GM21515 (cell line): Measurements from ENCODE around the gene TBC1D20.
"Not testable (repeated sequence)": the region's sequence is repeated elsewhere in the genome, so short reads cannot be mapped to it uniquely, and the experiment has no call there.

Experiments
- ATAC-seq: cut with Tn5 transposase; IDR thresholded peaks from one replicate; pipeline ENCODE4 v1.9.1; 2021; ENCODE audit not compliant: unreplicated experiment

Gene TBC1D20

GRCh38 chr20:476561-477249 is 14.4 kb upstream of the TBC1D20 start:
- not testable (repeated sequence) for ATAC-seq

DNA sequence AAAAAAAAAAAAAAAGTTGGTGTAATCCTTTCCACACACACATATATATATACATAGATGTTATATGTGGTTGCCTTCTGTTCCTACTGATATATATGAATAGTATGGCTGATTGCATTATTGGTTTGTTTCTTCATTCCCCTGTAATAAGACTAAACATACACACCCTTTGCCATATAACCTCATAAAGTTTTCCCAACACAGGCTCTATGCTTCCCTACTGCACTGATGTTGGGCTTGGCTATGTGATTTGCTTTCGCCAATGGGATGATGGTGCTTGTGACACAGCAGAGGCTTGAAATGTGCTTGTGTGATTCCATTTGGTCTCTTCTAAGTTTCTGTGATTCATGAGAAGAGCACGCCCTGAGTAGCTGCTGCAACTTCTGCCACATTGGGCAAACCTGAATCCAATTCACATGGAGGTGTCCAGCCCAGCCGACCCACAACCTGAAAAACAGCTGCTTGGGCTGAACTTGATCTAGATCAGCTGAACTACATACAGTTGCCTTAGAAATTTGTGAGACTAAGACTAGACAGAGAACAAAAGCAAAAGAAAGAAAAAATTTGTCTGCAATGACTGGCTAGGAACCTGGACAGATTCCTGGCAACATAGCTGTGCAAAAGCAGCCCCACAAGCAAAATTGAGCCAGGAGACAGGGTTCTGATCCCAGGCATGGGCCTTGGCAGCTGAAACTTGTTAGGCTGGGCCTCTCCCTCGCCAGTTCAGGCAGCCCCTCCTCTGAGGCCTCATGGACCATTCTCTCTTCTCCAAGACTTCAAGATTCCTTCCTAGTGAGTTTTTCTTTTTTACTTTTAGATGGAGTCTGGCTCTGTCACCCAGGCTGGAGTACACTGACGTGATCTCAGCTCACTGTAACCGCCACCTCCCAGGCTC is 13.4 kb upstream of the TBC1D20 start:
- no peak for ATAC-seq

- ATAC-seq = no peak
Measured at GRCh38 chr20:474581-474980, 12.2 kb upstream of the TBC1D20 start.

GRCh38 chr20:472889-473292 is 10.6 kb upstream of the TBC1D20 start:
- ATAC-seq = no peak

- ATAC-seq = no peak
Measured at GRCh38 chr20:472137-472846, 10.0 kb upstream of the TBC1D20 start.

DNA sequence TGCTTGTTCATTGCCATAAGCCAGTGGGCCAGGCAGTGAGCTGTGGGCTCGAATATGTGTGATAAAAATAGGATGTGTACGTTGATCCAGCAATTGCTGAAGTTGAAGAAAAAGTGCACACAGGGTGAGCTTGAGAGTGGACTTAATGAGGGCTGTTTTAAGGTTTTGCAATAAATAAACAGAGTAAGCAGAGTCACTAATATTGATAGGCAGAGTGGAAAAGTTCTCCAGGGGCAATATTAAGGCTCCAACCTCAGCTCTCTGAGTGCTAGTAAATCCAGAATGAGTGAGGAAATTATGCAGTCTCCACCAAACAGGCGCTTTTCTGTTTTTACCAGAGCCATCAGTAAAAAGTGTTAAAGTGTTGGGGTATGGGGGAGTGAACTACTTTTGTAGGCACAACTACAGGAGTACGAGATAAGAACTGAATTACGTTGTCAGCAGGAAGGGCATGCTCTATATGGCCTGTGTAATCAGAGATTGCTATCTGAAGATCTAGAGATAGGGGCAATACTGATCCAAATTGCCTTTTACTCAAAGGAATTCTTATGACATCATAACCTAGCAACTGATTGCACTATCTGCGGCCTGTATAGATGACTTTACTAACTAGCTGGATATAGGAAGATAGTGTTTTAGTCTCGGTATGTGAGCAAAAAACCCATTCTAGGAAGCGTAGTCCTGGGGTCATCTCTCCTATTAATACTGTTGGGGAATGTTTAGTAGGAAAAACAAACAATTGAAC is 7.6 kb upstream of the TBC1D20 start:
- ATAC-seq = no peak

GRCh38 chr20:467755-468154 is 5.4 kb upstream of the TBC1D20 start:
- ATAC-seq = no peak

DNA sequence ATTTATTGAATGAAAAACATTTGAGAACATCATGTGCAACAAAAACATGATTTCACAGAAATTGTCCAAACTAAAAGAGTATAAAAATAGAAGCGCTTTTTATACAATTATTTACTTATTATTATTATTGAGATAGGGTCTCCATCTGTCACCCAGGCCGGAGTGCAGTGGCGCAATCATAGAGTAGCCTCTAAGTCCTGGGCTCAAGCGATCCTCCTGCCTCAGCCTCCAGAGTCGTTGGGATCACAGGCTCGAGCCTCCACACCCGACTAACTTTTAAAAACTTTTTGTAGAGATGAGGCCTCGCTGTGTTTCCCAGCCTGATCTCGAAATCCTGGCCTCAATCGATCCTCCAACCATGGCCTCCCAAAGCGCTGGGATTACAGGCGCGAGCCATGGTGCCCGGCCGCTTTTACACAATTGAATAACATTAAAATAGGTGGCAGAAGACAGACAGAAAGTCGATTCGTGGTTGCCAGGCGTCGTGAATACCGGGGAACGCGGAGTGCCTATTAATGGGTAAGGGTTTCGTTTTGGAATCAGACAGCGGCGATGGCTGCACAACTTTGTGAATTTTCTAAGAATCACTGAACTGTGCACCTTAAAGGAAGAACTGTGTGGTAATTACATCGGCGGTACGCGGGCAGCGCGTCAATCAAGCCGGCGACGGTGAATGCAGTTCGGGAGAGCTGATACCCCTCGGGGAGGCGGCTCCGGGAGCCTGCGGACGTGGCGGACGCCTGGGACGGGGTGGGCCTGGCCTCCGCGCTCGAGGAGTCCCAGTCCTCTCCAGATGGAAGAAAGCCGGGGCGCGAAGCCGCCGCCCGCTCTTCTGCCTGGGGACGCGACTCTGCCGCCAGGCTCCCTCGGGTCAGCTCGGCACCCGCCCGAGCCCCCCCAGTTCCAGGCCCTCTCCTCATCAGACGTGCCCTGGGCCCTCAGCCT is 807 bp downstream of the TBC1D20 start:
- peak; percentile 37 for ATAC-seq

DNA sequence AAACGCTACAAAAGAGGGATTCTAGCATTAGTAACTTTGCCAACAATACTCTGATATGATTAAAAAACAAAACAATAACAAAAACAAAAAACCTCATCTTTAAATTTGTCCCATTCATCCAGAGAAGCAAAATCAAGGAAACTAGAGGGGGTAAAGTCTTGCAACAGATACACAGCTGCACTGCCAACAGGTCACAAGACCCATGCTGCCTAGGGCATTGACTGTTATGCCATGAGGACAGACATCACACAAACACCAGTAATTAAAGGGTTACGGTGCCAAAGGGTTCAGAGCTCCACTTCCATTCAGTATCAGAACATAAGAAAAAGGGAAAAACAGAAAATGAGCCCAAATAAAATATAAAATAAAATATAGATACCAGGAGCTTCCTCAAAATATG is 1.6 kb downstream of the TBC1D20 start:
- no peak for ATAC-seq

- no peak for ATAC-seq
Measured at GRCh38 chr20:460180-460579, 2.2 kb downstream of the TBC1D20 start.

DNA sequence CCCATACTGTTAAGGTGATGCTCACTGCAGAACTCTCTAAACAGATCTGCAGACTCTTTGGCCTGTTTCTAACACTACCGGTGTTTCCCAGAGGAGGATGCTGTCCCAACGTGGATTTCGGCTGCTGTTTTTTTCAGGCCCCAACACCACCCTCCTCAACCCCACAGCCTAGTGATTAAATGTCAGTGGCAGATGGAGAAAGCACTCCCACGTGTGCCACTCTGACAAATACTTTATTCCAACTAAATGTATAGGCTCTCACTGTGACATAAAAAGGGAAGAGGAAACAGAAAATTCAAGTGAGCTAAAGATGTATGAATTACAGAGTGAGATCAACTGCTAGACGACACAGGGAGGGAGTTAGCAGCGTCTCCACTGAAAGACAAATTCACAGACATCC is 3.6 kb downstream of the TBC1D20 start:
- ATAC-seq = no peak

GRCh38 chr20:454951-455350 is 7.4 kb downstream of the TBC1D20 start:
- ATAC-seq = no peak

- ATAC-seq = not testable (repeated sequence)
Measured at GRCh38 chr20:452021-452420, 10.3 kb downstream of the TBC1D20 start.

DNA sequence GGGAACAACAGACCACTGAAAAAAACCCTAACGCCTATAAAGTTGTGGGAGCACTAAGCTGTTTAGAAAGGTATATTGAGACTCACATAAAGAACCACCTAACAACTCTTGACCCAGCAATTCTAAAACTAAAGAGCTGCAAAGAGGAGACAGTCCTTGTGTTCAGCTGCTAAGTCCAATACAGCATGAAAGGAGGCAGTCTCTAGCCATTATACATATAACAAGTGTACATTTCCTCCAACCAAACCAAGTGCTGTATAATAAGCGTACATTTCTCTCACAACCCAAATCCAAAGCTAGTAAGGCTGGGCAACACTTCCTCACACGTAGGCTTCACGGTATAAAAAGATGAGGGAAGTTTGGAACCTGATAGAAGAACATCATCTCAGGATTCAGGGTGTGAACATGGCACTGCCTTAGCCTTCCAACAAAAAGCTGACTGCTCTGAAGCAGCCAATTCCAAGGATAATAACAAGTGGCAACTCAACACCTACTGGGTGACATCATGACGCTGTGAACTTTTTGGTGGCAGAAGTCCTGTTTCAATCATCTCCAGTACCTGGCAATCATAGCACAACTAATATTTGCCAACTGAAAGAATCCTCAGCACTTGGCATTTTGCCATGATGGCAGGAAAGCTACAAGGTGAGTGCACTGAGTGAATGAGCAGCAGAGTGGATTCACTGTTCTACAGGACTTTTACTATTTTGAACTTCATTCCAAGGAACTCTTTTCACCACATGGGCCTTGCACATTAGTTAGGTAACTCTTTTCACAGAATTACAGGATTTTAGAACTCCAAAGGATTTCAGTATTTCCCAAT is 16.6 kb downstream of the TBC1D20 start:
- ATAC-seq = no peak

DNA sequence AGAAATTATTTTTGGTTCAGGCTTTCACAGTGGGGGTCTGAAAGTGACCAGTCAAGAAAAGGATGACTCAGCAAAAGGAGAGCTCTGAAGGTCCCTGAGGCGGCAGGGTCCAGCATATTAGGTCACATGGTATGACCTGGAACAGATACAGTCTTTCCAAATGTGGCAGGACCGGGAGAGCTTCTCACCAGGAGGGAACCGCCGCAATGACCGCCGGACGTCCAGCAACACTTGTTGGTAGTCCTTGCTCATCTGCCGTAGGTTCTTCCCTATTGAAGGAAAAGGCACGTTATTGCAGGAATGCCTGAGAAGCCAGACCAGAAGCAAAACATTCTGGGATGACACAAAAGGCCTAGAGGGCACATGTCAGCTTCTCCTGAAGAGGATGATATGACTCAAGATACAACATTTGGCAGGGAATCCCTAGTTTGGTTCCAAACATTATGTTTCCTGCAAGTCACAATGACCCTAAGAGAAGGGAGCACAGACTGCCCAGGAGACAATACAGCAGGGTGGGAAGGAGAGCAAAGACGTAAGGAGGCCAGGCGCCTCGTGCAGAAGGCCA is 17.4 kb downstream of the TBC1D20 start:
- ATAC-seq = no peak

GRCh38 chr20:444117-444516 is 18.2 kb downstream of the TBC1D20 start:
- ATAC-seq = no peak

DNA sequence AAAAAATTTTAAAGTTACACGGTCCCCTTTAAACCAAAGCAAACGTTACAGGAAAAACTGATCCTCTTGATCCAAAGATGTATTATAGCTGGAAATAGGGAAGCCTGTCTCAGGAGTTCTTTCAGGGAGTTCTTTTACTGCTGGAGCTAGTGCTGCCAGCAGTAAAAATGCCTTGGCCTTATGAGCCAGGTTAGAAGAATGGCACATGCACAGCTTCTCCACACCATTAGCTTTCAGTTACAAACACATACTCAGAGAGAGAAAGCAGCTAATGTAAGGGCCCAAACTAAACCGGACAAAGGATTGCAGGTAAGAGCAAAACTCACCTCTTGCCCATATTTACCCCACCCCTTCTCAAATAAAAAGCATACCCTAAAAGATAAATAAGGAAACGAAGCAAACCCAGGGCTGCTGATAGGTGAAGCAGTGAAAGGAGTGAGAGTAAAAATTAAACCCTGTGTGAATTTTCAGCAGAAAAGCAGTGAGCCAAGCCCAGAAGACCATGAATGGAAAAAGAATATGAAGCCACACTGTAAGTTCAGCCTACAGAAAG is 19.0 kb downstream of the TBC1D20 start:
- no peak for ATAC-seq

DNA sequence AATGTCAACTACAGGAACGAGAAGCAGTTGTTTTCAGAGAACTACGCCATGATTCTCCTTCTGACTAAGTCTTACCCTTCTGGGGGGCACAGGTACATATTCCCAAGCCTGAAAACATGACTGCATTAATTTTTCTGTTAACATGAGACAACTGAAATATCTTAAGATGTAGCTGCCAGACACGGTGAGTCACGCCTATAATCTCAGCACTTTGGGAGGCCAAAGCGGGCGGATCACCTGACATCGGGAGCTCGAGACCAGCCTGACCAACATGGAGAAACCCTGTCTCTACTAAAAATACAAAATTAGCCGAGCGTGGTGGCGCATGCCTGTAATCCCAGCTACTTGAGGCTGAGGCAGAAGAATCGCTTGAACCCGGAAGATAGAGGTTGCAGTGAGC is 21.7 kb downstream of the TBC1D20 start:
- no peak for ATAC-seq
